IgD-negative memory B cell (primary cell): Measurements from ENCODE around the gene ISLR2. TPM values are rescaled to one million over a fixed set of nuclear protein-coding genes. Genes with fewer than 3 reads are reported as not detected.

Experiments
- polyA plus RNA-seq: library from polyadenylated mRNA; unstranded; fragments of 300-500 nt; fragmentation: Illumina TruSeq; gene quantifications from one replicate; pipeline ENCODE4 v1.2.3, GENCODE V29; 2021

ISLR2 gene
- polyA plus RNA-seq, 1 donor from 2014 or later = not detected

Other genes with a start within 250 kb of the ISLR2 start
- 0.55 TPM for gene LOXL1, start 204.1 kb upstream of the ISLR2 start, polyA plus RNA-seq
- 6.6 TPM for gene STOML1, start 138.3 kb upstream of the ISLR2 start, polyA plus RNA-seq
- gene PML, start 135.9 kb upstream of the ISLR2 start, polyA plus RNA-seq = 43.4 TPM
- gene GOLGA6A, start 48.0 kb upstream of the ISLR2 start, polyA plus RNA-seq = not detected
- gene ISLR, start 43.1 kb downstream of the ISLR2 start, polyA plus RNA-seq = not detected
- not detected for gene STRA6, start 72.2 kb downstream of the ISLR2 start, polyA plus RNA-seq
- gene CCDC33, start 105.7 kb downstream of the ISLR2 start, polyA plus RNA-seq = not detected
- gene CYP11A1, start 237.1 kb downstream of the ISLR2 start, polyA plus RNA-seq = not detected